ENCODE measurements around the gene MEN1. TPM values are rescaled to one million over a fixed set of nuclear protein-coding genes. Genes with fewer than 3 reads are reported as not detected.

The MEN1 gene
- total and polyA plus RNA-seq, 4 donors, result 9.1 to 18.8 (median 16.3) TPM

DNA sequence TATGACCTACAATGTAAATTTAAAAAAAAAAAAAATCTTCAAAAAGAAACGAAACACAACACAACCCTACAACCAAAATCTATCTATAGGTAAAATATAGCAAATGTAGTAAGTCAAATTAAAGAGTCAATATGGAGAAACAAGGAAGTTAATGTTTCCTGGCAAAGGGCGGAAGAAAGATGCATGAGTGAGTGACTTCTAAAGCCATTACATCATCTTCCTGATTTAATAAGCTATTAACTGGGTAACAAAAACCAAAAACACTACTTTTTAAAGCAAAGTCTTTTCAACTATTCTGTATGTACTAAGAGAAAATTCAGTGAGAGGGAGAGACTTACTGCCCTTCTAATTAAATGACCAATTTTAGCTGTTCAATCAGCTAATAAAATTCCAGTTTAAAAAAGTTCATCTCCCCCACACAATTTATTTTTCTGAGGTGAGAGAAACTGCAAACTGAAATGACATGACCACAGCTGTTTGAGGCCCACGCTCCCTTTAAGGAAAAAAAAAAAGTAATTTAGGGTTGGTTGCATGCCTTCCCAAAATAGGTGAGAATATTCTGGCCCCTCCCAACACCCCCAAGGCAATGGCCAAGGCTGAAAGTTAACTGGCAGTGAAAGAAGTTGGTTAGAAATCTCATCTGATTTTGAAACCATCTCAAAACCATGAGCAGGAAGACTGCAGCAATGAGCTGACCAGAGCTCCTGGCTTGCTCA, 37.9 kb downstream of the MEN1 start:
- H3K4me1 ChIP-seq (ENCODE audit: control insufficient read depth in 1 of 2, insufficient read depth in 2 of 2, low read length in 2 of 2), result peaks cover 0 to 7% of the 10 kb centered on the region in 2 donors
- no peak overlapping the region for H3K4me3 ChIP-seq (ENCODE audit: low read length in 2 of 2)
- intact Hi-C loops (cut with DNase I), result no loop called here
- no peaks in the 10 kb centered on the region for H3K27me3 ChIP-seq (ENCODE audit: control insufficient read depth in 1 of 2, insufficient read depth in 2 of 2, low read length in 1 of 2)
- no peaks in the 10 kb centered on the region for H3K9me3 ChIP-seq (ENCODE audit: control insufficient read depth, low read length)
- no peak overlapping the region for H3K27ac ChIP-seq (ENCODE audit: low read depth in 1 of 2, low read length in 2 of 2)
- no peak for ATAC-seq (ENCODE audit: low FRiP score)
- 37 to 46% methylated on average over 3 of the region's 3 CpGs for WGBS, 2 donors
- H3K36me3 ChIP-seq (ENCODE audit: control insufficient read depth in 1 of 2, insufficient read depth in 2 of 2, low read length in 1 of 2), result peaks cover 19 to 34% of the 10 kb centered on the region in 2 donors
- peak in 1 of 2 donors; percentile 11 for DNase-seq

DNA sequence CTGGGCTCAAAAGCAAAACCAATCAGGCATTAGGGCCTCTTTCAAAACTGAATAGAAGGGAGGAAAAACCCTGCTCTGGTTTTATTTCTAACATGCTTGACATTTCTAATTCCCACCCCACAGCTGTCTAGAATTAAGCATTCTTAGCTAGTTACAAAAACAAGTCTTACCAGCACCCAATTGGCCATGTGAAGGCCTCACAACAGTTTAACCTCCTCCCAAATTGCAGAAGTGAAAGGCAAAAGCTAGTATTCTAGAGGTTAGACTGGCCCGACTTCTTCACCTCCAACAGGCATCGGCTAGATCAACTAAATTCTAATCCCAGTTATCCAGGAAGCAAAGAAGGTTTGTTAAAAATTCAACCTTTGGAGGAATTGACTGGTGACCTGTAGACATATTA, 38.5 kb downstream of the MEN1 start:
- Histone ChIP-seq H3K9me3 (ENCODE audit: control insufficient read depth, low read length) (no peaks in the 10 kb centered on the region), H3K36me3 (ENCODE audit: control insufficient read depth in 1 of 2, insufficient read depth in 2 of 2, low read length in 1 of 2) (peaks cover 20 to 39% of the 10 kb centered on the region in 2 donors), H3K4me1 (ENCODE audit: control insufficient read depth in 1 of 2, insufficient read depth in 2 of 2, low read length in 2 of 2) (peaks cover 0 to 7% of the 10 kb centered on the region in 2 donors), H3K4me3 (ENCODE audit: low read length in 2 of 2) (no peak overlapping the region), H3K27me3 (ENCODE audit: control insufficient read depth in 1 of 2, insufficient read depth in 2 of 2, low read length in 1 of 2) (no peaks in the 10 kb centered on the region), H3K27ac (ENCODE audit: low read depth in 1 of 2, low read length in 2 of 2) (no peak overlapping the region)
- 83 to 89% methylated on average over 2 of the region's 2 CpGs for WGBS, 2 donors
- intact Hi-C loops (cut with DNase I), result no loop called here
- DNase-seq, result no peak
- ATAC-seq (ENCODE audit: low FRiP score), result no peak

DNA sequence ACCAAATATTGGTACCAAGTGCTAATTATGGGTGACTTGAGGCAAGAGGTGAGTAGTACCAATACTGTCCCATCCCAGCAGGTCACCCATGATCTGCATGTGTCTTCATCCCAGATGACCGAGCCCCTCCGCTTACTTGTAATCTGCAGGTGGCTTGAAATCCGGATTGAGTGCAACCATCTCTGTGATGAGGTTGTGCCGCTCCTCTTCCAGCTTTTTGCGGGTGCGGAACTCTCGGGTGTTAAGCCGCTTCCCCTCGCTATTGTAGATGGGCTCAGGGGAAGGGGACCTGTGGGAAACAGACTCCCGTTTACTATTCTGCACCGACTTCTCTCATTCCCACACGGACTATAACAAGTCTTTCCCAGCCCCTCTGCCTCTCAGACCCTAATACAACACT, 40.2 kb downstream of the MEN1 start:
- H3K27ac ChIP-seq (ENCODE audit: low read depth in 1 of 2, low read length in 2 of 2), result no peak overlapping the region
- 88% methylated on average over 12 of the region's 12 CpGs for WGBS, 2 donors
- ATAC-seq (ENCODE audit: low FRiP score) (no peak), DNase-seq (peak in 1 of 2 donors; percentile 42)
- no peaks in the 10 kb centered on the region for H3K9me3 ChIP-seq (ENCODE audit: control insufficient read depth, low read length)
- no peak overlapping the region for H3K4me3 ChIP-seq (ENCODE audit: low read length in 2 of 2)
- H3K4me1 ChIP-seq (ENCODE audit: control insufficient read depth in 1 of 2, insufficient read depth in 2 of 2, low read length in 2 of 2), result peaks cover 0 to 3% of the 10 kb centered on the region in 2 donors
- peaks cover 20 to 36% of the 10 kb centered on the region in 2 donors for H3K36me3 ChIP-seq (ENCODE audit: control insufficient read depth in 1 of 2, insufficient read depth in 2 of 2, low read length in 1 of 2)
- H3K27me3 ChIP-seq (ENCODE audit: control insufficient read depth in 1 of 2, insufficient read depth in 2 of 2, low read length in 1 of 2), result no peaks in the 10 kb centered on the region
- intact Hi-C loops (cut with DNase I), result no loop called here

DNA sequence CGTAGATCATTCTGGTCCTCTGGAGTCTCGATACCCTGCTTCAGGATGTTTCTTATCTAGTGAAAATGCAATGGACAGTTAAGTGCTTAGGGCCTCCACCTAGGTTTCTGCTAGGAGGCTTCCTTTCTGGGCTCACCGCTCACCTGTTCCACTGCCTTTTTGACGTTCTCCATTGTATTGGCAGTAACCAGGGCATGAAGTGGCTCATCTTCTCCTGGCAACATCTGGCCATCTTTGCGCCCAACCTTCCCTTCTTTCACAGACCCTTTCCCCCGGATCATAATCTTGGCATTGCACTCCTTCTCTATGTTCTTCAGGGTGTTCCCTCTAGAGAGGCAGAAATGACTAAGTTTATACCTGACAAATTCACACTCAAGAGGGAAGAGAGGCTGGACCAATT, 41.1 kb downstream of the MEN1 start:
- ATAC-seq (ENCODE audit: low FRiP score), result no peak
- DNase-seq, result no peak
- WGBS, 2 donors, result 82 to 87% methylated on average over 6 of the region's 6 CpGs
- H3K9me3 ChIP-seq (ENCODE audit: control insufficient read depth, low read length), result no peaks in the 10 kb centered on the region
- no peak overlapping the region for H3K27ac ChIP-seq (ENCODE audit: low read depth in 1 of 2, low read length in 2 of 2)
- no peaks in the 10 kb centered on the region for H3K27me3 ChIP-seq (ENCODE audit: control insufficient read depth in 1 of 2, insufficient read depth in 2 of 2, low read length in 1 of 2)
- no peak overlapping the region for H3K4me3 ChIP-seq (ENCODE audit: low read length in 2 of 2)
- H3K4me1 ChIP-seq (ENCODE audit: control insufficient read depth in 1 of 2, insufficient read depth in 2 of 2, low read length in 2 of 2), result no peaks in the 10 kb centered on the region
- intact Hi-C loops (cut with DNase I), result no loop called here
- peaks cover 22 to 34% of the 10 kb centered on the region in 2 donors for H3K36me3 ChIP-seq (ENCODE audit: control insufficient read depth in 1 of 2, insufficient read depth in 2 of 2, low read length in 1 of 2)

DNA sequence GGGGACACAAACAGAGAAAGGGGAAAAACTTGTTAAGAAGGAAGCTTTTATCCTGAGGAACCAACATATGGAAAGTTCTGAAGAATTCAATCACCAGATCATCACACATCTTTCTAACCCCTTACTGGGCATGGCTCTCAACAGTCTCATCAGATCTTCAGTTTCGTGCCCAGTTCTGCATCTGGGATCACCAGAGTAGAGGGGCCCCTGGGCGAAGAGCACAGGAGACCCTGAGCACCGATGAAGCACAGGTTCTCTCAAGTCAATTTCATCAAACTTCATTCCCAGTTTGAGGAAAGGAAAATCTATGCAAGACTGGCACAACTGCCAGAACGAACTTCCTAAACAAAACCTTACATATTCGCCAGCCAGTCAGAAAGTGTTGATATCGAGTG, 42.1 kb downstream of the MEN1 start:
- Histone ChIP-seq H3K27ac (ENCODE audit: low read depth in 1 of 2, low read length in 2 of 2) (no peak overlapping the region), H3K4me3 (ENCODE audit: low read length in 2 of 2) (no peak overlapping the region), H3K4me1 (ENCODE audit: control insufficient read depth in 1 of 2, insufficient read depth in 2 of 2, low read length in 2 of 2) (peaks cover 0 to 1% of the 10 kb centered on the region in 2 donors), H3K9me3 (ENCODE audit: control insufficient read depth, low read length) (no peaks in the 10 kb centered on the region), H3K27me3 (ENCODE audit: control insufficient read depth in 1 of 2, insufficient read depth in 2 of 2, low read length in 1 of 2) (no peaks in the 10 kb centered on the region), H3K36me3 (ENCODE audit: control insufficient read depth in 1 of 2, insufficient read depth in 2 of 2, low read length in 1 of 2) (peaks cover 22 to 31% of the 10 kb centered on the region in 2 donors)
- intact Hi-C loops (cut with DNase I), result no loop called here
- ATAC-seq (ENCODE audit: low FRiP score) (no peak), DNase-seq (no peak)
- 78% methylated on average over 6 of the region's 6 CpGs for WGBS, 2 donors

DNA sequence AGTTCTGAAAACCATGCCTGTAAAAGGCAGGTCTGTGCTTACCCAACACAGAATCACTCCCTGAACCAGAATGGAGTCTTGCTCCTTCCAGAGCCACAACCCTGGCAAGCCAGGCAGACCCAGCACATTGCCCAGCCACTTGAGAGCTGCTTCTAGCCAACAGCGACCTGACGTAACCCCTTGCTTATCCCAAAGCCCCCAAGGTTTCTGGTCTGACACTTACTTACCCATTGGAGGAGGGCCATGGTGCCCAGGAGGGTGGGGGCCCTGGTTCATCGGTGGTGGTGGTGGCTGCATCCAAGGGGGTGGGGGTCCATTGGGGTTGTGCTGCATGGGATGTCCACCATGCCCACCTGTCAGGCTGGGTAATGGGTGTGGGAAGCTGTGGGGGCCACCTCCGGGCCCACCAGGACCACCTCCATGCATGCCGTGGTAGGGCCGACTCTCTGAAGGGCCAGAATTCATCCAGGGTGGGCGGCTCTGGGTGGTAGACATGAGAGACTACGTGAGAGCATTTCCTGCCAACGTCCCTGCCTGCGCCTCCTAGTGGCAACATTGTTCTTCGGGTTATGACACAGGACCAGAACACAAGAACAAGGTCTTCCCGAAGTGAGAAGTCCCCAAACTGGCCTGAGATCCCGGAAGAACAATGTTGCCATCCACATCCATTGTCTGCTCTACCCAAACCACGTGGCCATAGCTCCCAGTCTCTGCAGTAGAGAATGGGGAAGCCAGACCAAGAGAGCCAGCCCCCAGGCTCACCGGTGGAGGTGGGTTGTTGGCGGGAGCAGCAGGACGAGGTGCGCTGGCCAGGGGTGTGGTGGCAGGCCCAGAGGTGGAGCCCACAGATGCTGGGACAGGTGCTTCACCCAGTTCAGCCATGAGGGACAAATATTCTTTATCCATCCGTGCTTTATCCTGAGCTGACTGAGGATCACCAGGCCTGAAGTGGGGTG, 42.7 kb downstream of the MEN1 start:
- intact Hi-C loops (cut with DNase I), result no loop called here
- Histone ChIP-seq H3K36me3 (ENCODE audit: control insufficient read depth in 1 of 2, insufficient read depth in 2 of 2, low read length in 1 of 2) (peaks cover 22 to 28% of the 10 kb centered on the region in 2 donors), H3K27ac (ENCODE audit: low read depth in 1 of 2, low read length in 2 of 2) (peak overlapping the region in 1 of 2 donors; percentile 27), H3K4me3 (ENCODE audit: low read length in 2 of 2) (no peak overlapping the region), H3K4me1 (ENCODE audit: control insufficient read depth in 1 of 2, insufficient read depth in 2 of 2, low read length in 2 of 2) (peaks cover 0 to 1% of the 10 kb centered on the region in 2 donors), H3K9me3 (ENCODE audit: control insufficient read depth, low read length) (no peaks in the 10 kb centered on the region), H3K27me3 (ENCODE audit: control insufficient read depth in 1 of 2, insufficient read depth in 2 of 2, low read length in 1 of 2) (no peaks in the 10 kb centered on the region)
- 43 to 47% methylated on average over 19 of the region's 19 CpGs for WGBS, 2 donors
- peak; percentile 81 to 89 for DNase-seq
- ATAC-seq (ENCODE audit: low FRiP score), result peak; percentile 26

DNA sequence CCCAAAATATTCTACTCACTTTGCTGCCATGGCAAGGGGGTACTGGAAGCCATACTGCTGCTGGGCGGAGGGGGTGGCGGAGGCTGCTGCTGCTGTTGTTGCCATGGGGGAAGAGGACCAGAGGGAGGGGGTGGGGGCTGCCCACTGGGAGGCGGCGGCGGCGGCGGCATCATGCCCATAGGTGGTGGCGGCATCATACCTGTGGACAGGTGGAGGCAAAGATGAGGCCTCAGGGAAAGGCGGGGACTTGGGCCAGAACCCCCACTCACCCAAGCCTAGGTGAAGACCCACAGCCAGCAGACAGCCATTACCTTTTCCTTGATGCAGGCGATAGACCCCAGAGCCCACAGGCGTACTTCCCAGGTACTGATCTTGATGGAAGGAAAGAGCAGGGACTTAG, 43.5 kb downstream of the MEN1 start:
- ATAC-seq (ENCODE audit: low FRiP score), result no peak

DNA sequence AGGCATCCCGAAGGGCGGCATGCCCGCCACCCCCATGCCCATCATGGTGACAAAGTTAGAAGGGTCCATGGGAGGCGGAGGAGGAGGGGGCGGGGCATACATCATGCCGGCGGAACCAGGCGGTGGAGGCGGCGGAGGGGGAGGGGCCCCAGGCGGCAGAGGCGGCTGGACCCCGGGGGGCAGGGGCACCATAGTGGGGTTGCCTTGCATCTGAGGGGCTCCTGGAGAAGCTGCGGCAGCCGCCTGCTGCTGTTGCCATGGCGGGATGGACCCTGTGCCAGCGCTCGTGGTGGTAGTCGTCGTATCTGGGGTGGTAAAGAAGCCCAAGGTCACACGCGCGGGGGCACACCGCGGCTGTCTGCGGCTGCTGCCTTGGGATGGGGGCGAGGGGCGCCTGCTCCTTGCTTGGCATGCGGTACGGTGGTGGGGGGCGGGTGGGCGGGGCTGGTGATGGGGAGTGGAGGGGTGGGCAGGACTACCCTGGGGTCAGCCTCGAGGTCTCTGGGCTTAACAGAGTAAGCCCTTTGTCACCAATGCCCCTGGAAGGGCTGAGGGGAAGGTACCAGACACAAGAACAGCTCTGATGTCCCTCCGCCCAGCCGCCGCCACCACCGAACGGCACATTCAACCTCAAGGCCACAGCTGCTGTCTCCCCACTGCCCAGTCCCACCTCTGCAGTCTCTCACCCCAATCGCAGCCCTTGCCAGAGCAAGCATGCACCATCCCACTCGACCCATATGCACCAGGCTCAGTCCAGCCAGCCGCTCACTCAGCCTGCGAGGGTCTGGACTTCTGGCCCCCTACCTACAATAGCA, 44.3 kb downstream of the MEN1 start:
- DNase-seq (peak in 1 of 2 donors; percentile 64), ATAC-seq (ENCODE audit: low FRiP score) (peak; percentile 13)
- no peak overlapping the region for H3K4me3 ChIP-seq (ENCODE audit: low read length in 2 of 2)
- H3K9me3 ChIP-seq (ENCODE audit: control insufficient read depth, low read length), result no peaks in the 10 kb centered on the region
- H3K27me3 ChIP-seq (ENCODE audit: control insufficient read depth in 1 of 2, insufficient read depth in 2 of 2, low read length in 1 of 2), result no peaks in the 10 kb centered on the region
- intact Hi-C loops (cut with DNase I), result no loop called here
- no peak overlapping the region for H3K27ac ChIP-seq (ENCODE audit: low read depth in 1 of 2, low read length in 2 of 2)
- peaks cover 20 to 27% of the 10 kb centered on the region in 2 donors for H3K36me3 ChIP-seq (ENCODE audit: control insufficient read depth in 1 of 2, insufficient read depth in 2 of 2, low read length in 1 of 2)
- H3K4me1 ChIP-seq (ENCODE audit: control insufficient read depth in 1 of 2, insufficient read depth in 2 of 2, low read length in 2 of 2), result peaks cover 0 to 1% of the 10 kb centered on the region in 2 donors
- 83 to 84% methylated on average over 38 to 42 of the region's 42 CpGs for WGBS, 2 donors

More for the DNA sequence above, 43.5 kb downstream of the MEN1 start:
- H3K36me3 ChIP-seq (ENCODE audit: control insufficient read depth in 1 of 2, insufficient read depth in 2 of 2, low read length in 1 of 2), result peaks cover 20 to 28% of the 10 kb centered on the region in 2 donors
- intact Hi-C loops (cut with DNase I), result no loop called here
- H3K9me3 ChIP-seq (ENCODE audit: control insufficient read depth, low read length), result no peaks in the 10 kb centered on the region
- peak in 1 of 2 donors; percentile 70 for DNase-seq
- no peaks in the 10 kb centered on the region for H3K27me3 ChIP-seq (ENCODE audit: control insufficient read depth in 1 of 2, insufficient read depth in 2 of 2, low read length in 1 of 2)
- H3K4me3 ChIP-seq (ENCODE audit: low read length in 2 of 2), result no peak overlapping the region
- H3K27ac ChIP-seq (ENCODE audit: low read depth in 1 of 2, low read length in 2 of 2), result no peak overlapping the region
- WGBS, 2 donors, result 84 to 94% methylated on average over 9 to 11 of the region's 11 CpGs
- H3K4me1 ChIP-seq (ENCODE audit: control insufficient read depth in 1 of 2, insufficient read depth in 2 of 2, low read length in 2 of 2), result peaks cover 0 to 1% of the 10 kb centered on the region in 2 donors

All from aorta (tissue), 5 donors.